ENCODE data around the gene CDK18. TPM values are rescaled to one million over a fixed set of nuclear protein-coding genes. Genes with fewer than 3 reads are reported as not detected.

Gene CDK18
- total RNA-seq, 1 donor from 2014 or later = 3.0 TPM

DNA sequence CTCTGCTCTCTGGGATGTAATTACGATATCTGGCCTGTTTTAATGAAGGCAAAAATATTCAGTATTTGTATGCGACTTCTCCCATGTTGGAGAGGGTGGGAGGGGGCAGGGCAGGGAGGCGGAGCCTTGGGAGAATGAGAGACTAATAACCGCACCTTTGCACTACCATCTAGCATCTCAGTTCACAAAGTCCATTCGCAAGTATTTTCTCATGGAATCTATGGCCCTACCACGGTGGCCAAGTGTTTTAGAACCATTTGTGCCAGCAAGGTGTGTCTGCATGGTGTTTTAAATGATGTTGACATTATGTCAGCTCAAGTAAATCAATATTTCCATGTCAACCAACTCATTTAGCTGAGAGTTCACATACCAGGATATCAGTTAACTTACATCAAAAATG lies 34.3 kb upstream of the CDK18 start:
- no peak overlapping the region for H3K27ac Mint-ChIP-seq (ENCODE audit: unreplicated experiment)
- TF ChIP-seq, protein P1, sequence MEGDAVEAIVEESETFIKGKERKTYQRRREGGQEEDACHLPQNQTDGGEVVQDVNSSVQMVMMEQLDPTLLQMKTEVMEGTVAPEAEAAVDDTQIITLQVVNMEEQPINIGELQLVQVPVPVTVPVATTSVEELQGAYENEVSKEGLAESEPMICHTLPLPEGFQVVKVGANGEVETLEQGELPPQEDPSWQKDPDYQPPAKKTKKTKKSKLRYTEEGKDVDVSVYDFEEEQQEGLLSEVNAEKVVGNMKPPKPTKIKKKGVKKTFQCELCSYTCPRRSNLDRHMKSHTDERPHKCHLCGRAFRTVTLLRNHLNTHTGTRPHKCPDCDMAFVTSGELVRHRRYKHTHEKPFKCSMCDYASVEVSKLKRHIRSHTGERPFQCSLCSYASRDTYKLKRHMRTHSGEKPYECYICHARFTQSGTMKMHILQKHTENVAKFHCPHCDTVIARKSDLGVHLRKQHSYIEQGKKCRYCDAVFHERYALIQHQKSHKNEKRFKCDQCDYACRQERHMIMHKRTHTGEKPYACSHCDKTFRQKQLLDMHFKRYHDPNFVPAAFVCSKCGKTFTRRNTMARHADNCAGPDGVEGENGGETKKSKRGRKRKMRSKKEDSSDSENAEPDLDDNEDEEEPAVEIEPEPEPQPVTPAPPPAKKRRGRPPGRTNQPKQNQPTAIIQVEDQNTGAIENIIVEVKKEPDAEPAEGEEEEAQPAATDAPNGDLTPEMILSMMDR (IDR thresholded peaks at IDR 0.05) = no peak
- H3K4me3 Mint-ChIP-seq (ENCODE audit: unreplicated experiment) = no peak overlapping the region
- H3K36me3 Mint-ChIP-seq (ENCODE audit: unreplicated experiment) = no peaks in the 10 kb centered on the region
- no peaks in the 10 kb centered on the region for H3K9me3 Mint-ChIP-seq (ENCODE audit: unreplicated experiment)
- no peak for DNase-seq (ENCODE audit: extremely low spot score, unreplicated experiment)
- no peaks in the 10 kb centered on the region for H3K4me1 Mint-ChIP-seq (ENCODE audit: unreplicated experiment)
- peaks cover 73% of the 10 kb centered on the region for H3K27me3 Mint-ChIP-seq (ENCODE audit: unreplicated experiment)

DNA sequence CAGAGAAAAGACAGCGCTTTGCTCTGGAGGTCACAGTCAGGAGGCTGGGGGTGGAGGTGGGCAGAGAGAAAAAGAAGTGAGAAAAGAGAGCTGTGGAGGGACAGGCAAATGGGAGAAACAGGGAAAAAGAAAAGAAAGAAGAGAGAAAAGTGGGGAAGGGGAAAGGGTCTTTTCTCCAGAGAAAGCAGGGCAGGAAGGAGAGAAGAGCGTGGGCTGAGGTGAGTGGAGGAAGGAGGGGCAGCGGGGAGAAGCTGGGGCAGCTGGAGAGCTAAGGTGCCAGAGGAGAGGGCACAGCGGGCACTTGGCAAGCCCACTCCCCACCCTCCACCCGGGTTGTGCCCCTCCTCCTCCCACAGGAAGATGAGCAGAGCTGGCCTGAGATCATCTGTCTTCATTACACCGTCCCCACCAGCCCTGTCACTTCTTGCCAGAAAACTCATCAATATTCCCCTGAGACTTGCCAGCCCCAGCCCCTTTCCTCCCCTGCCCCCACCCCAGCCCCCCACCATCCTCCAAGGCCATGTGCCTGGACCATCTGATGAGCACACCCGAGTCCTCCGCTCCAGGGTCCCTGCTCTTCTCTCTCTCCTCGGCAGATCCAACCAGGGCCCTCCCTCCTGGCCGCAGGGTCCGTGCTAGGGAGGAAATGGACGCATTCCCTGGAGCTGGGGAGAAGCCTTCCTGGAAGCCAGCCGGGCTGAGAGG lies 31.6 kb upstream of the CDK18 start:
- no peak overlapping the region for H3K4me3 Mint-ChIP-seq (ENCODE audit: unreplicated experiment)
- no peaks in the 10 kb centered on the region for H3K36me3 Mint-ChIP-seq (ENCODE audit: unreplicated experiment)
- peaks cover 47% of the 10 kb centered on the region for H3K27me3 Mint-ChIP-seq (ENCODE audit: unreplicated experiment)

GRCh38 chr1:205473475-205473874 lies 31.0 kb upstream of the CDK18 start:
- peaks cover 3% of the 10 kb centered on the region for H3K4me1 Mint-ChIP-seq (ENCODE audit: unreplicated experiment)
- no peaks in the 10 kb centered on the region for H3K36me3 Mint-ChIP-seq (ENCODE audit: unreplicated experiment)
- no peak overlapping the region for H3K27ac Mint-ChIP-seq (ENCODE audit: unreplicated experiment)
- no peak for DNase-seq (ENCODE audit: extremely low spot score, unreplicated experiment)
- TF ChIP-seq, protein P1 (IDR thresholded peaks at IDR 0.05) = no peak
- H3K27me3 Mint-ChIP-seq (ENCODE audit: unreplicated experiment) = peaks cover 41% of the 10 kb centered on the region
- H3K9me3 Mint-ChIP-seq (ENCODE audit: unreplicated experiment) = no peaks in the 10 kb centered on the region
- H3K4me3 Mint-ChIP-seq (ENCODE audit: unreplicated experiment) = no peak overlapping the region

More for the DNA sequence above, 31.6 kb upstream of the CDK18 start:
- no peak for DNase-seq (ENCODE audit: extremely low spot score, unreplicated experiment)
- H3K9me3 Mint-ChIP-seq (ENCODE audit: unreplicated experiment) = no peaks in the 10 kb centered on the region
- TF ChIP-seq, protein P1 (IDR thresholded peaks at IDR 0.05) = no peak
- no peak overlapping the region for H3K27ac Mint-ChIP-seq (ENCODE audit: unreplicated experiment)
- H3K4me1 Mint-ChIP-seq (ENCODE audit: unreplicated experiment) = peaks cover 1% of the 10 kb centered on the region

DNA sequence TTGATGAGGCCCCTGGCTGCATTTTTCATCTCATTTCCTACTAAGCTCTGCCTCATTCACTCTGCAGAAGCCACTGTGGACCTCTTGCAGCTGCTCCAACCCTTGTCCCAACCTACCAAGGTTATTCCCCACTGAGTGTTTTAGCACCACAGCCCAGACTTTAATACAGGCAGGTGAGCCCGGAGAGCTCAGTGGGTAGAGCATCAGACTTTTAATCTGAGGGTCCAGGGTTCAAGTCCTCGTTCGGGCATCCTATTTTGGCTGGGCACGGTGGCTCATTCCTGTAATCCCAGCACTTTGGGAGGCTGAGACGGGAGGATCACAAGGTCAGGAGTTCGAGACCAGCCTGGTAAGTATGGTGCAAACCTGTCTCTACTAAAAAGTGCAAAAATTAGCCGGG lies 30.5 kb upstream of the CDK18 start:
- DNase-seq (ENCODE audit: extremely low spot score, unreplicated experiment) = no peak
- Mint-ChIP-seq H3K27ac (ENCODE audit: unreplicated experiment) (no peak overlapping the region), H3K4me1 (ENCODE audit: unreplicated experiment) (peaks cover 3% of the 10 kb centered on the region), H3K27me3 (ENCODE audit: unreplicated experiment) (peaks cover 37% of the 10 kb centered on the region), H3K36me3 (ENCODE audit: unreplicated experiment) (no peaks in the 10 kb centered on the region), H3K4me3 (ENCODE audit: unreplicated experiment) (no peak overlapping the region), H3K9me3 (ENCODE audit: unreplicated experiment) (no peaks in the 10 kb centered on the region)
- TF ChIP-seq, protein P1 (IDR thresholded peaks at IDR 0.05) = no peak

GRCh38 chr1:205474571-205474970 lies 29.9 kb upstream of the CDK18 start:
- Mint-ChIP-seq H3K4me1 (ENCODE audit: unreplicated experiment) (peaks cover 3% of the 10 kb centered on the region), H3K27ac (ENCODE audit: unreplicated experiment) (no peak overlapping the region), H3K9me3 (ENCODE audit: unreplicated experiment) (no peaks in the 10 kb centered on the region), H3K4me3 (ENCODE audit: unreplicated experiment) (no peak overlapping the region), H3K27me3 (ENCODE audit: unreplicated experiment) (peaks cover 32% of the 10 kb centered on the region), H3K36me3 (ENCODE audit: unreplicated experiment) (no peaks in the 10 kb centered on the region)
- no peak for DNase-seq (ENCODE audit: extremely low spot score, unreplicated experiment)
- TF ChIP-seq, protein P1 (IDR thresholded peaks at IDR 0.05) = no peak

Measured in osteocyte (in vitro differentiated cells).